Cardiac septum (tissue), 1 donor: ENCODE data around the gene PACS1. TPM values are rescaled to one million over a fixed set of nuclear protein-coding genes. Genes with fewer than 3 reads are reported as not detected.
"Not testable (repeated sequence)": the region's sequence is repeated elsewhere in the genome, so short reads cannot be mapped to it uniquely, and the experiment has no call there.

Experiments
- DNase-seq: peaks from one replicate; pipeline ENCODE4 v3.0.0-alpha.2; 2020; ENCODE audit warnings: low spot score
- intact Hi-C: fragments of 100-400 bp; cut with DNase I; formaldehyde crosslinking; loops from one replicate; pipeline ENCODE4 v1.14.0; 2022
- total RNA-seq: library from RNA; stranded (reverse); fragmentation: NEBNext Ultra II Directional; extraction: Animal tissue kit (Norgen Biotek cat#: 25700); gene quantifications from one replicate; pipeline ENCODE4 v1.2.1, GENCODE V29; 2021
- donor health status: DM: no; HTN: no; CAD: no.

Gene PACS1
- total RNA-seq, 1 donor from 2014 or later, result 115 TPM

- DNase-seq, result no peak
- intact Hi-C loops, result no loop called here
These were observed 206.0 kb downstream of the PACS1 start for GRCh38 chr11:66275984-66276612.

- intact Hi-C loops, DNase-seq: not testable (repeated sequence)
These were observed 206.5 kb downstream of the PACS1 start for GRCh38 chr11:66276619-66277018.

- DNase-seq, intact Hi-C loops: not testable (repeated sequence)
These were observed 207.0 kb downstream of the PACS1 start for GRCh38 chr11:66277064-66277463.

GRCh38 chr11:66277471-66278362 lies 207.6 kb downstream of the PACS1 start, which contains the start of gene CNIH2:
TSS of gene CNIH2 (plus strand) at chr11:66278175. CDS start at chr11:66278457, 282 bp downstream.
- DNase-seq, result no peak
- intact Hi-C loops, result no loop called here

GRCh38 chr11:66278363-66279091 lies 208.5 kb downstream of the PACS1 start:
- intact Hi-C loops, result no loop called here
- DNase-seq, result no peak

- intact Hi-C loops, result no loop called here
- no peak for DNase-seq
These were observed 209.1 kb downstream of the PACS1 start for GRCh38 chr11:66279092-66279734.

GRCh38 chr11:66280428-66280827 lies 210.4 kb downstream of the PACS1 start:
- intact Hi-C loops, result no loop called here

GRCh38 chr11:66281001-66281400 lies 210.9 kb downstream of the PACS1 start:
- no peak for DNase-seq
- intact Hi-C loops, result no loop called here

More at GRCh38 chr11:66280428-66280827, 210.4 kb downstream of the PACS1 start:
- DNase-seq, result no peak

- intact Hi-C loops, result no loop called here
- DNase-seq, result no peak
These were observed 211.8 kb downstream of the PACS1 start for GRCh38 chr11:66281776-66282467.

- intact Hi-C loops, result no loop called here
- DNase-seq, result peak; percentile 98
These were observed 212.7 kb downstream of the PACS1 start for GRCh38 chr11:66282468-66283455.

- DNase-seq, result no peak
- intact Hi-C loops, result no loop called here
These were observed 213.5 kb downstream of the PACS1 start for GRCh38 chr11:66283461-66284105.

GRCh38 chr11:66284526-66285078 lies 214.5 kb downstream of the PACS1 start:
- intact Hi-C loops, result no loop called here
- DNase-seq, result no peak

- intact Hi-C loops, result no loop called here
- DNase-seq, result no peak
These were observed 215.3 kb downstream of the PACS1 start for GRCh38 chr11:66285250-66285947.

- no peak for DNase-seq
- intact Hi-C loops, result no loop called here
These were observed 216.6 kb downstream of the PACS1 start for GRCh38 chr11:66286699-66287098.

GRCh38 chr11:66287211-66287888 lies 217.3 kb downstream of the PACS1 start:
- no peak for DNase-seq
- intact Hi-C loops, result no loop called here
